ENCODE results near the gene NCF2.
A peak's percentile ranks its signal among the peaks of the same experiment; 100 is the strongest.

NCF2 gene

GRCh38 chr1:183550915-183551314, 39.3 kb downstream of the NCF2 start:
- Histone ChIP-seq H3K4ac (ENCODE audit: low read length) (no peak overlapping the region), H3K36me3 (replicated peaks in 1 of 2; ENCODE audit: control insufficient read depth in 2 of 2, insufficient read depth in 2 of 2, low read length in 2 of 2) (peaks cover 29 to 98% of the 10 kb centered on the region in 2 donors), H2BK15ac (ENCODE audit: low read length) (no peak overlapping the region), H2AFZ (ENCODE audit: low read length) (no peak overlapping the region), H3K4me3 (ENCODE audit: low read length in 2 of 2) (no peak overlapping the region), H3K4me2 (ENCODE audit: insufficient read depth, low read length, poor library complexity, severe bottlenecking) (no peak overlapping the region), H3K9me3 (replicated peaks in 1 of 2; ENCODE audit: control insufficient read depth in 2 of 2, insufficient read depth in 1 of 2, low read depth in 1 of 2, low read length in 2 of 2) (no peaks in the 10 kb centered on the region), H3K27me3 (ENCODE audit: control insufficient read depth in 3 of 3, insufficient read depth in 3 of 3, low read depth in 1 of 3, low read length in 3 of 3) (no peaks in the 10 kb centered on the region), H2BK120ac (ENCODE audit: low read depth, low read length) (no peak overlapping the region), H3K27ac (replicated peaks; ENCODE audit: low read length) (no peak overlapping the region), H4K8ac (ENCODE audit: low read depth, low read length) (no peak overlapping the region), H2BK5ac (ENCODE audit: low read length) (no peak overlapping the region), H2AK5ac (ENCODE audit: low read depth, low read length) (no peak overlapping the region), H3K9ac (ENCODE audit: low read depth, low read length, poor library complexity) (no peak overlapping the region), H3K18ac (ENCODE audit: low read length) (no peak overlapping the region), H3K4me1 (ENCODE audit: control insufficient read depth in 2 of 2, insufficient read depth in 1 of 2, low read depth in 1 of 2, low read length in 2 of 2) (peaks cover 11 to 17% of the 10 kb centered on the region in 2 donors), H3K79me1 (ENCODE audit: low read depth, low read length) (no peaks in the 10 kb centered on the region), H3K23ac (ENCODE audit: low read depth, low read length, poor library complexity) (no peak overlapping the region), H3K14ac (ENCODE audit: low read length) (no peak overlapping the region), H2BK12ac (ENCODE audit: low read length) (no peak overlapping the region), H4K91ac (ENCODE audit: low read depth, low read length, poor library complexity) (no peak overlapping the region)
- no CpG with 5 or more reads among the region's 3 CpGs for WGBS, 2 donors (ENCODE audit: extremely low coverage in 2 of 2, insufficient read length in 2 of 2, insufficient replicate concordance in 1 of 2)
- no peak for DNase-seq (ENCODE audit: low spot score)

- no peak overlapping the region for H3K18ac ChIP-seq (ENCODE audit: low read length)
- DNase-seq (ENCODE audit: low spot score): no peak
- WGBS, 2 donors (ENCODE audit: extremely low coverage in 2 of 2, insufficient read length in 2 of 2, insufficient replicate concordance in 1 of 2): no CpG with 5 or more reads among the region's 1 CpG
Measured at GRCh38 chr1:183548116-183548515, 42.1 kb downstream of the NCF2 start.

GRCh38 chr1:183546427-183546826, 43.8 kb downstream of the NCF2 start:
- H2BK15ac ChIP-seq (ENCODE audit: low read length): no peak overlapping the region
- no peak overlapping the region for H3K4ac ChIP-seq (ENCODE audit: low read length)
- no peak overlapping the region for H2AK5ac ChIP-seq (ENCODE audit: low read depth, low read length)
- H3K36me3 ChIP-seq (replicated peaks in 1 of 2; ENCODE audit: control insufficient read depth in 2 of 2, insufficient read depth in 2 of 2, low read length in 2 of 2): peaks cover 24 to 99% of the 10 kb centered on the region in 2 donors
- no peak overlapping the region for H4K91ac ChIP-seq (ENCODE audit: low read depth, low read length, poor library complexity)
- H3K18ac ChIP-seq (ENCODE audit: low read length): no peak overlapping the region
- no peak overlapping the region for H2AFZ ChIP-seq (ENCODE audit: low read length)
- WGBS, 2 donors (ENCODE audit: extremely low coverage in 2 of 2, insufficient read length in 2 of 2, insufficient replicate concordance in 1 of 2): no CpG with 5 or more reads among the region's 2 CpGs
- H3K27ac ChIP-seq (replicated peaks; ENCODE audit: low read length): no peak overlapping the region
- H3K9me3 ChIP-seq (replicated peaks in 1 of 2; ENCODE audit: control insufficient read depth in 2 of 2, insufficient read depth in 1 of 2, low read depth in 1 of 2, low read length in 2 of 2): no peaks in the 10 kb centered on the region
- DNase-seq (ENCODE audit: low spot score): no peak
- H4K8ac ChIP-seq (ENCODE audit: low read depth, low read length): no peak overlapping the region
- H3K4me2 ChIP-seq (ENCODE audit: insufficient read depth, low read length, poor library complexity, severe bottlenecking): no peak overlapping the region
- no peaks in the 10 kb centered on the region for H3K27me3 ChIP-seq (ENCODE audit: control insufficient read depth in 3 of 3, insufficient read depth in 3 of 3, low read depth in 1 of 3, low read length in 3 of 3)
- H3K79me1 ChIP-seq (ENCODE audit: low read depth, low read length): no peaks in the 10 kb centered on the region
- H3K4me1 ChIP-seq (ENCODE audit: control insufficient read depth in 2 of 2, insufficient read depth in 1 of 2, low read depth in 1 of 2, low read length in 2 of 2): peaks cover 6 to 17% of the 10 kb centered on the region in 2 donors
- no peak overlapping the region for H2BK120ac ChIP-seq (ENCODE audit: low read depth, low read length)
- no peak overlapping the region for H2BK5ac ChIP-seq (ENCODE audit: low read length)
- no peak overlapping the region for H3K4me3 ChIP-seq (ENCODE audit: low read length in 2 of 2)
- no peak overlapping the region for H3K23ac ChIP-seq (ENCODE audit: low read depth, low read length, poor library complexity)
- H2BK12ac ChIP-seq (ENCODE audit: low read length): no peak overlapping the region
- H3K9ac ChIP-seq (ENCODE audit: low read depth, low read length, poor library complexity): no peak overlapping the region
- no peak overlapping the region for H3K14ac ChIP-seq (ENCODE audit: low read length)

More at GRCh38 chr1:183548116-183548515, 42.1 kb downstream of the NCF2 start:
- Histone ChIP-seq H3K14ac (ENCODE audit: low read length) (no peak overlapping the region), H3K36me3 (replicated peaks in 1 of 2; ENCODE audit: control insufficient read depth in 2 of 2, insufficient read depth in 2 of 2, low read length in 2 of 2) (peaks cover 32 to 99% of the 10 kb centered on the region in 2 donors), H3K4me1 (ENCODE audit: control insufficient read depth in 2 of 2, insufficient read depth in 1 of 2, low read depth in 1 of 2, low read length in 2 of 2) (peaks cover 6 to 17% of the 10 kb centered on the region in 2 donors), H2BK5ac (ENCODE audit: low read length) (no peak overlapping the region), H2AK5ac (ENCODE audit: low read depth, low read length) (no peak overlapping the region), H4K8ac (ENCODE audit: low read depth, low read length) (no peak overlapping the region), H3K4ac (ENCODE audit: low read length) (no peak overlapping the region), H4K91ac (ENCODE audit: low read depth, low read length, poor library complexity) (no peak overlapping the region), H3K27ac (replicated peaks; ENCODE audit: low read length) (no peak overlapping the region), H2BK120ac (ENCODE audit: low read depth, low read length) (no peak overlapping the region), H3K9ac (ENCODE audit: low read depth, low read length, poor library complexity) (no peak overlapping the region), H3K4me2 (ENCODE audit: insufficient read depth, low read length, poor library complexity, severe bottlenecking) (no peak overlapping the region), H3K79me1 (ENCODE audit: low read depth, low read length) (no peaks in the 10 kb centered on the region), H3K9me3 (replicated peaks in 1 of 2; ENCODE audit: control insufficient read depth in 2 of 2, insufficient read depth in 1 of 2, low read depth in 1 of 2, low read length in 2 of 2) (no peaks in the 10 kb centered on the region), H3K23ac (ENCODE audit: low read depth, low read length, poor library complexity) (no peak overlapping the region), H2AFZ (ENCODE audit: low read length) (no peak overlapping the region), H2BK15ac (ENCODE audit: low read length) (no peak overlapping the region), H3K27me3 (ENCODE audit: control insufficient read depth in 3 of 3, insufficient read depth in 3 of 3, low read depth in 1 of 3, low read length in 3 of 3) (no peaks in the 10 kb centered on the region), H2BK12ac (ENCODE audit: low read length) (no peak overlapping the region), H3K4me3 (ENCODE audit: low read length in 2 of 2) (no peak overlapping the region)

- H3K4ac ChIP-seq (ENCODE audit: low read length): no peak overlapping the region
- no peak overlapping the region for H2BK120ac ChIP-seq (ENCODE audit: low read depth, low read length)
- peaks cover 23 to 99% of the 10 kb centered on the region in 2 donors for H3K36me3 ChIP-seq (replicated peaks in 1 of 2; ENCODE audit: control insufficient read depth in 2 of 2, insufficient read depth in 2 of 2, low read length in 2 of 2)
- no peak overlapping the region for H3K27ac ChIP-seq (replicated peaks; ENCODE audit: low read length)
- H3K4me1 ChIP-seq (ENCODE audit: control insufficient read depth in 2 of 2, insufficient read depth in 1 of 2, low read depth in 1 of 2, low read length in 2 of 2): peaks cover 6 to 17% of the 10 kb centered on the region in 2 donors
- DNase-seq (ENCODE audit: low spot score): no peak
- H3K23ac ChIP-seq (ENCODE audit: low read depth, low read length, poor library complexity): peak overlapping the region; percentile 82
- H3K14ac ChIP-seq (ENCODE audit: low read length): no peak overlapping the region
- H4K8ac ChIP-seq (ENCODE audit: low read depth, low read length): no peak overlapping the region
- no peak overlapping the region for H3K18ac ChIP-seq (ENCODE audit: low read length)
- H2BK12ac ChIP-seq (ENCODE audit: low read length): no peak overlapping the region
- H3K4me2 ChIP-seq (ENCODE audit: insufficient read depth, low read length, poor library complexity, severe bottlenecking): no peak overlapping the region
- H2AK5ac ChIP-seq (ENCODE audit: low read depth, low read length): no peak overlapping the region
- H4K91ac ChIP-seq (ENCODE audit: low read depth, low read length, poor library complexity): no peak overlapping the region
- H2BK5ac ChIP-seq (ENCODE audit: low read length): no peak overlapping the region
- H3K9ac ChIP-seq (ENCODE audit: low read depth, low read length, poor library complexity): no peak overlapping the region
- no peaks in the 10 kb centered on the region for H3K9me3 ChIP-seq (replicated peaks in 1 of 2; ENCODE audit: control insufficient read depth in 2 of 2, insufficient read depth in 1 of 2, low read depth in 1 of 2, low read length in 2 of 2)
- no peaks in the 10 kb centered on the region for H3K79me1 ChIP-seq (ENCODE audit: low read depth, low read length)
- H3K4me3 ChIP-seq (ENCODE audit: low read length in 2 of 2): peak overlapping the region in 1 of 2 donors; percentile 55
- no CpG with 5 or more reads among the region's 5 CpGs for WGBS, 2 donors (ENCODE audit: extremely low coverage in 2 of 2, insufficient read length in 2 of 2, insufficient replicate concordance in 1 of 2)
- no peak overlapping the region for H2AFZ ChIP-seq (ENCODE audit: low read length)
- H2BK15ac ChIP-seq (ENCODE audit: low read length): no peak overlapping the region
- H3K27me3 ChIP-seq (ENCODE audit: control insufficient read depth in 3 of 3, insufficient read depth in 3 of 3, low read depth in 1 of 3, low read length in 3 of 3): no peaks in the 10 kb centered on the region
Measured at GRCh38 chr1:183544598-183545297, 45.5 kb downstream of the NCF2 start.
